ENCODE measurements around the gene PTPRD.

Gene PTPRD

GRCh38 chr9:9598723-9599122, 1014.1 kb downstream of the PTPRD start:
- Histone ChIP-seq H3K27ac (ENCODE audit: low read length) (no peak overlapping the region), H3K9ac (ENCODE audit: low read length in 2 of 2) (no peak overlapping the region), H3K9me3 (ENCODE audit: control insufficient read depth in 2 of 2, low read length in 2 of 2) (no peaks in the 10 kb centered on the region)

GRCh38 chr9:9592104-9592503, 1020.7 kb downstream of the PTPRD start:
- H3K36me3 ChIP-seq (ENCODE audit: control insufficient read depth in 2 of 2, insufficient read depth in 2 of 2, low read length in 2 of 2) = no peaks in the 10 kb centered on the region

More at GRCh38 chr9:9598723-9599122, 1014.1 kb downstream of the PTPRD start:
- Histone ChIP-seq H3K4me1 (ENCODE audit: control insufficient read depth, insufficient read depth, low read length) (no peaks in the 10 kb centered on the region), H3K27me3 (ENCODE audit: control insufficient read depth in 1 of 2, insufficient read depth in 2 of 2, low read length in 2 of 2) (no peaks in the 10 kb centered on the region), H3K36me3 (ENCODE audit: control insufficient read depth in 2 of 2, insufficient read depth in 2 of 2, low read length in 2 of 2) (no peaks in the 10 kb centered on the region), H3K4me3 (ENCODE audit: low read length in 2 of 2) (no peak overlapping the region)

GRCh38 chr9:9585920-9586319, 1026.9 kb downstream of the PTPRD start:
- Histone ChIP-seq H3K9me3 (ENCODE audit: control insufficient read depth in 2 of 2, low read length in 2 of 2) (no peaks in the 10 kb centered on the region), H3K36me3 (ENCODE audit: control insufficient read depth in 2 of 2, insufficient read depth in 2 of 2, low read length in 2 of 2) (no peaks in the 10 kb centered on the region), H3K27ac (ENCODE audit: low read length) (no peak overlapping the region), H3K4me3 (ENCODE audit: low read length in 2 of 2) (no peak overlapping the region), H3K27me3 (ENCODE audit: control insufficient read depth in 1 of 2, insufficient read depth in 2 of 2, low read length in 2 of 2) (no peaks in the 10 kb centered on the region), H3K4me1 (ENCODE audit: control insufficient read depth, insufficient read depth, low read length) (no peaks in the 10 kb centered on the region), H3K9ac (ENCODE audit: low read length in 2 of 2) (no peak overlapping the region)

More at GRCh38 chr9:9592104-9592503, 1020.7 kb downstream of the PTPRD start:
- Histone ChIP-seq H3K27ac (ENCODE audit: low read length) (no peak overlapping the region), H3K27me3 (ENCODE audit: control insufficient read depth in 1 of 2, insufficient read depth in 2 of 2, low read length in 2 of 2) (no peaks in the 10 kb centered on the region), H3K9me3 (ENCODE audit: control insufficient read depth in 2 of 2, low read length in 2 of 2) (no peaks in the 10 kb centered on the region), H3K9ac (ENCODE audit: low read length in 2 of 2) (no peak overlapping the region), H3K4me1 (ENCODE audit: control insufficient read depth, insufficient read depth, low read length) (no peaks in the 10 kb centered on the region), H3K4me3 (ENCODE audit: low read length in 2 of 2) (no peak overlapping the region)

- Histone ChIP-seq H3K27me3 (ENCODE audit: control insufficient read depth in 1 of 2, insufficient read depth in 2 of 2, low read length in 2 of 2) (no peaks in the 10 kb centered on the region), H3K4me1 (ENCODE audit: control insufficient read depth, insufficient read depth, low read length) (no peaks in the 10 kb centered on the region), H3K36me3 (ENCODE audit: control insufficient read depth in 2 of 2, insufficient read depth in 2 of 2, low read length in 2 of 2) (no peaks in the 10 kb centered on the region), H3K4me3 (ENCODE audit: low read length in 2 of 2) (no peak overlapping the region), H3K9ac (ENCODE audit: low read length in 2 of 2) (no peak overlapping the region), H3K9me3 (ENCODE audit: control insufficient read depth in 2 of 2, low read length in 2 of 2) (no peaks in the 10 kb centered on the region), H3K27ac (ENCODE audit: low read length) (no peak overlapping the region)
Measured at GRCh38 chr9:9574080-9574479, 1038.7 kb downstream of the PTPRD start.

- no peaks in the 10 kb centered on the region for H3K27me3 ChIP-seq (ENCODE audit: control insufficient read depth in 1 of 2, insufficient read depth in 2 of 2, low read length in 2 of 2)
- no peak overlapping the region for H3K27ac ChIP-seq (ENCODE audit: low read length)
- no peak overlapping the region for H3K4me3 ChIP-seq (ENCODE audit: low read length in 2 of 2)
- no peaks in the 10 kb centered on the region for H3K36me3 ChIP-seq (ENCODE audit: control insufficient read depth in 2 of 2, insufficient read depth in 2 of 2, low read length in 2 of 2)
- H3K4me1 ChIP-seq (ENCODE audit: control insufficient read depth, insufficient read depth, low read length) = no peaks in the 10 kb centered on the region
- no peaks in the 10 kb centered on the region for H3K9me3 ChIP-seq (ENCODE audit: control insufficient read depth in 2 of 2, low read length in 2 of 2)
- no peak overlapping the region for H3K9ac ChIP-seq (ENCODE audit: low read length in 2 of 2)
Measured at GRCh38 chr9:9565700-9566099, 1047.1 kb downstream of the PTPRD start.

GRCh38 chr9:9563817-9564216, 1049.0 kb downstream of the PTPRD start:
- H3K27me3 ChIP-seq (ENCODE audit: control insufficient read depth in 1 of 2, insufficient read depth in 2 of 2, low read length in 2 of 2) = no peaks in the 10 kb centered on the region
- no peak overlapping the region for H3K9ac ChIP-seq (ENCODE audit: low read length in 2 of 2)
- H3K4me3 ChIP-seq (ENCODE audit: low read length in 2 of 2) = no peak overlapping the region
- H3K4me1 ChIP-seq (ENCODE audit: control insufficient read depth, insufficient read depth, low read length) = no peaks in the 10 kb centered on the region
- no peak overlapping the region for H3K27ac ChIP-seq (ENCODE audit: low read length)
- no peaks in the 10 kb centered on the region for H3K9me3 ChIP-seq (ENCODE audit: control insufficient read depth in 2 of 2, low read length in 2 of 2)
- H3K36me3 ChIP-seq (ENCODE audit: control insufficient read depth in 2 of 2, insufficient read depth in 2 of 2, low read length in 2 of 2) = no peaks in the 10 kb centered on the region

GRCh38 chr9:9560382-9561035, 1052.3 kb downstream of the PTPRD start:
- H3K27me3 ChIP-seq (ENCODE audit: control insufficient read depth in 1 of 2, insufficient read depth in 2 of 2, low read length in 2 of 2) = no peaks in the 10 kb centered on the region
- no peak overlapping the region for H3K9ac ChIP-seq (ENCODE audit: low read length in 2 of 2)
- no peak overlapping the region for H3K4me3 ChIP-seq (ENCODE audit: low read length in 2 of 2)
- H3K9me3 ChIP-seq (ENCODE audit: control insufficient read depth in 2 of 2, low read length in 2 of 2) = no peaks in the 10 kb centered on the region
- H3K27ac ChIP-seq (ENCODE audit: low read length) = no peak overlapping the region
- H3K36me3 ChIP-seq (ENCODE audit: control insufficient read depth in 2 of 2, insufficient read depth in 2 of 2, low read length in 2 of 2) = no peaks in the 10 kb centered on the region
- no peaks in the 10 kb centered on the region for H3K4me1 ChIP-seq (ENCODE audit: control insufficient read depth, insufficient read depth, low read length)

- H3K4me3 ChIP-seq (ENCODE audit: low read length in 2 of 2) = no peak overlapping the region
- H3K9me3 ChIP-seq (ENCODE audit: control insufficient read depth in 2 of 2, low read length in 2 of 2) = no peaks in the 10 kb centered on the region
- no peaks in the 10 kb centered on the region for H3K27me3 ChIP-seq (ENCODE audit: control insufficient read depth in 1 of 2, insufficient read depth in 2 of 2, low read length in 2 of 2)
- H3K36me3 ChIP-seq (ENCODE audit: control insufficient read depth in 2 of 2, insufficient read depth in 2 of 2, low read length in 2 of 2) = no peaks in the 10 kb centered on the region
- no peaks in the 10 kb centered on the region for H3K4me1 ChIP-seq (ENCODE audit: control insufficient read depth, insufficient read depth, low read length)
- no peak overlapping the region for H3K27ac ChIP-seq (ENCODE audit: low read length)
- no peak overlapping the region for H3K9ac ChIP-seq (ENCODE audit: low read length in 2 of 2)
Measured at GRCh38 chr9:9558907-9559306, 1053.9 kb downstream of the PTPRD start.

- Histone ChIP-seq H3K4me1 (ENCODE audit: control insufficient read depth, insufficient read depth, low read length) (no peaks in the 10 kb centered on the region), H3K27me3 (ENCODE audit: control insufficient read depth in 1 of 2, insufficient read depth in 2 of 2, low read length in 2 of 2) (no peaks in the 10 kb centered on the region), H3K36me3 (ENCODE audit: control insufficient read depth in 2 of 2, insufficient read depth in 2 of 2, low read length in 2 of 2) (no peaks in the 10 kb centered on the region), H3K9ac (ENCODE audit: low read length in 2 of 2) (no peak overlapping the region), H3K4me3 (ENCODE audit: low read length in 2 of 2) (no peak overlapping the region), H3K9me3 (ENCODE audit: control insufficient read depth in 2 of 2, low read length in 2 of 2) (no peaks in the 10 kb centered on the region), H3K27ac (ENCODE audit: low read length) (no peak overlapping the region)
Measured at GRCh38 chr9:9557804-9558334, 1054.9 kb downstream of the PTPRD start.

- H3K4me3 ChIP-seq (ENCODE audit: low read length in 2 of 2) = no peak overlapping the region
- H3K9ac ChIP-seq (ENCODE audit: low read length in 2 of 2) = no peak overlapping the region
- H3K9me3 ChIP-seq (ENCODE audit: control insufficient read depth in 2 of 2, low read length in 2 of 2) = no peaks in the 10 kb centered on the region
- no peaks in the 10 kb centered on the region for H3K4me1 ChIP-seq (ENCODE audit: control insufficient read depth, insufficient read depth, low read length)
- no peak overlapping the region for H3K27ac ChIP-seq (ENCODE audit: low read length)
- no peaks in the 10 kb centered on the region for H3K27me3 ChIP-seq (ENCODE audit: control insufficient read depth in 1 of 2, insufficient read depth in 2 of 2, low read length in 2 of 2)
- H3K36me3 ChIP-seq (ENCODE audit: control insufficient read depth in 2 of 2, insufficient read depth in 2 of 2, low read length in 2 of 2) = no peaks in the 10 kb centered on the region
Measured at GRCh38 chr9:9556865-9557803, 1055.7 kb downstream of the PTPRD start.
